GM19025 (cell line): ENCODE results near the gene ANKRD44.
"Not testable (repeated sequence)": the region's sequence is repeated elsewhere in the genome, so short reads cannot be mapped to it uniquely, and the experiment has no call there.

ENCODE experiments used
- ATAC-seq: cut with Tn5 transposase; IDR thresholded peaks from one replicate; pipeline ENCODE4 v1.9.1; 2021; ENCODE audit warnings: mild to moderate bottlenecking, low read depth, moderate library complexity; ENCODE audit not compliant: unreplicated experiment

The ANKRD44 gene

DNA sequence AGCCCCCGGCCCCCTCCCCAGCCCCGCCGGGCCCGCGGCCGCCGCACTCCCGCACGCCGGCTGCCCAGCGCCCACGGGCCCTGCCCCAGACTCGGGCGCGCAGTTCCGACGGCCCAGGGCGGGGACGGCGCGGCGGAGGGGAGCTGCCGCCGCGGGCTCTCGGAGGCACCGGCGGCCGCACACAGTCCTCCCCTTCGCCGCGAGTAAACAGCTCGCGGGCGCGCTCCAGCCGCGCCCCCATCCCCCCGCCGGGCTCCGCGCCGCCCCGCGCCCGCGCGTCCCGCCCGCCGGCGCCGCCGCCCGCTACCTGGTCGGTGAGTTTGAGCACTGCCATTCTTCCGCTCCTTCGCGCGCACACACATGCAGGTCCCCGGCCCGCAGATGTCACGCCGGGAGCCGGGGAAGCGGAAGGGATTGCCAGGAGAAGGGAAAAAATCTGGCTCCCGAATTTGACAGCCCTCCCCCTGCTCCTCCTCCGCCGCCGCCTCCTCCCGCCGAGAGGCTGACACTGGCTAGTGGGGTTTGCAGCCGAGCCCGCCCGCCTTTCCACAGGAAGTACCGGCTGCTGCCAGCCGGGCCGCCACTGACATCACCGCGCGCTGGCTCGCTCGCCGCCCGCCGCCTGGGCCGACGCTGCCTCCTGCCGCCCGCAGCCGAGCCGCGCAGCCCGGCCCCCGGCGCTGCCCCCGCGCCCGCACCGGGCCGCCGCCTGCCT is at the start of gene ANKRD44:
ANKRD44 (minus strand) TSS at position 510 of the 715 bp plus-strand sequence; CDS start at position 334, 176 bp downstream.
- ATAC-seq, result peak; percentile 70

DNA sequence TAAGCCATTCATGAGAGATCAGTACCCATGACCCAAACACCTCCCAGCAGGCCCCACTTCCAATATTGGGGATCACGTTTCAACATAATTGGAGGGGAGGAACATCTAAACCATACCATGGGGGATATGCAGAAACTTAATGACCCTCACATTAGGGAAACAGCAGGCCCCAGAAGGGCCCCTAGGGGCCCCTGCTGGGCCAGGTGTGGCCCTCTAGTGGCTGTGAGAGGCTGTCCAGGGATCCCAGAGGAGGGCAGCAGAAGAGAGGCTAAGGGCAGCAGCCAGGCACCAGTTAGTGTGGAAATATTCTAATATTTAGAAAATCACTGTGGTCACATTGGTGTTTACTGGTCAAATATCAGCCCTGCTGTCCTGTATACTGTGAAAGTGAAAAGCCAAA is 49.3 kb upstream of the ANKRD44 start:
- ATAC-seq, result no peak

DNA sequence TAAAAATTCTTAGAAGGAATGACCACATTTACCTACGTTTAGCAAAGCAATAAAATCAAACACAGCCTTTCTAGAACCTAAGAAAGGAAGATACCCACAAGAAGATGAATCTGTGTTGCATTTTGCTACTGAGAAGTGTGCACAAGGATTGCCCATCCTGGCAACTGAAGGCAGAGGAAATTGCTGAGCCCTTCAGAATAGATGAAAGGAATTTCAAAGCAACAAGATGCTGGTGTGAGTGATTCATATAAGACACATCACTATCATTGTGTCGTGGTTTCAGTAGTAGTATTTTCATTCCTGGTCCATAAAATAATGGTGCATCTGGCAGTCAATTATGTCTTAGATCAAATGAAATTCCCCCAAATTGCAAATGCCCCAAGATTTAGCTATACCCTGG is 48.4 kb upstream of the ANKRD44 start:
- no peak for ATAC-seq

DNA sequence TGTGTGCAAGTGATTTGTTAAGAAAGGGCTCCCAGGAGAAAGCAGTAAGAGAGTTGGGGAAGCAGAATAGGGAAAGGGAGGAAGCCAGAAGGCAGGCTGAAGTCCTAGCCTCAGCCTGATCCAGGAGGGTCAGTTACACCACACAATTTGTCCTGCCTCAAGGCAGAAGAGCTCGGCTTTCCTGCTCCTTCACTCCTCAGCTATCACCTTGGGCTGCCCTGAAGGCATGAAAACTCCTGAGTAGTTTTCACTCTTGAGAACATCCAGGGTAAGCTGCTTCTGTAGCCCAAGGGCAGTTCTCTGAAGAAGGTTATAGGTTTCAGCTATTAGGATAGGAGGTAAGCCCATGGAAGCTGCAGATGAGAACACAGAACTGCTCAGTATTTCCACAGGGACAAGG is 47.4 kb upstream of the ANKRD44 start:
- no peak for ATAC-seq

DNA sequence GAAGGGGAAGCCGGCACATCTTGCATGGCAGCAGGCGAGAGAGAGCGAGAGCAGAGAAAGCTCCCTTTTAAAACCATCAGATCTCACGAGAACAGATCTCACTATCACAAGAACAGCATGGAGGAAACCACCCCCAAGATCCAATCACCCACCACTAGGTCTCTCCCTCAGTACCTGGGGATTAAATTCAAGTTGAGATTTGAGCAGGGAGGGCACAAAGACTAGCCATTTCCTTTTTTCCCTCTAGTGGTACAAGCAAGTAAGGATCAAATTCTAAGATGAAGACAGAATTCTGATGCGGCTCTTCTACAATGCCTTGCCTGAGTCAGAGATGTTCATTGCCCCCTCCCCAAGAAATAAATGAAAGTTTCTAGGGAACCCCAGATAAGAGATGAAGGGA is 45.6 kb upstream of the ANKRD44 start:
- ATAC-seq, result no peak

DNA sequence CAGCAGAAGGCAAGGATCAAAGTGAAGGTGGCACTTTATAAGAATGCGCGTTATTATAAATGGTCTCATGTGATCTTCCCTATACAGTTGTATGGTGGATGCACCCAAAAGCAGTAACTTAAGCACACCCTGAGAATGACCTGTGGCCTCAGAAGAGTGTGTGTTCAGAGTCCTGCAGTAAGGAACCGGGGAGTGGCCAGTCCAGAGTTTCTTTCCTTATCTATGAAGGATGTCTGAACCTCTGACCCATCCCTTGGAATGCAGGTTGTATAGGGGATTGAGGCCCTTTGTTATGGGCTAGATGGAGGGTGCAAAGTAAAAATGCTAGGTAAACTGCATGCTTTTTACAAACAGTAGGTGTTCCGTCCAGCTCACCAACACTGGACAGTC is 43.6 kb upstream of the ANKRD44 start:
- ATAC-seq, result no peak

DNA sequence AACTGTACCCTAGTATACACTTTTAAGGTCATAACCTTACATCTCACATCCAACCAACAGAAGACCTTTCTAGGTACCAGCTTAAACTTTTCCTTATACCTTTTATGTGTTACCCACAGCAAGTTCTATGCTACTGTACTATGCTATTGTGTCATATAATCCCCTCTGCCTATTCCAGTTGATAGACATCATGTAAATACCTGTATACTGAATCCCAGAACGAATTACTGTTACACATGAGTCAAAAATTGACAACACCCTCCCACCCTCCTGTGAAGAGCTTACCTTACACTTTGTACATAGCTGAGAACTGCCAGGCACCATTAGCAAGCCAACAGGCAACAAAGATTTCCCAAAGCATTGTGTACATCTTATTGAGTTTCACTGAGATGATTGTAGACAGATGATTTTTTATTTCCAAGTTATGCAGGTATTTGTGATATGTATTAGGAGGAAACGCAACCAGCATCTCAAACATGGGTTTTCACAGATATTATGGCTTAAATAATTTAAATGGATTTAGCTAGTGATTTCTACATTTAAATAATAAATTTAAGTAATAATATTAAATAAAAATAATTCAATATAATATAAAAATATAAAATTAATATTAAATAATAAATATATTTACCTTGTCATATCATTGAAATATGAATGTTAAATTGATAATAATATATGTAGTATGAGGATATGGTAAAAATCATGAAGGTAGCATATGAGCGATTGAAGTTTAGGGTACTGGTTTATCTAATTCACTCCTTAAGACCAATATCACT is 43.0 kb upstream of the ANKRD44 start:
- no peak for ATAC-seq

DNA sequence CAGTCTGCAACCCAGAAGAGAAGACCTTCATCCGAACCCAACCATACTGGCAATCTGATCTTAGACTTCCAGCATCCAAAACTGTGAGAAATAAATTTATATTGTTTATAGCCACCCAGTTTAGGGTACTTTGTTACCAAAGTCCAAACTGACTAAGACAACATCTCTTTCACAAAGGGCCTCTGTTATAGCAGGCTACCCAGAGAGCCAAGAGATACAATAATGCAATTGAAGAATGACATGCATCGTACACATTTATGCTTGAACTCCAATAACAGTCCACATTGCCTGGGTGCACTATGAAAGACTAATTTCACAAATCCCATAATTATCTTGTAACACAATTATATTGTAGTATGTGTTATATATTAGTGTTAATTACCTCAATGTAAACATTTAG is 39.1 kb upstream of the ANKRD44 start:
- ATAC-seq, result no peak

DNA sequence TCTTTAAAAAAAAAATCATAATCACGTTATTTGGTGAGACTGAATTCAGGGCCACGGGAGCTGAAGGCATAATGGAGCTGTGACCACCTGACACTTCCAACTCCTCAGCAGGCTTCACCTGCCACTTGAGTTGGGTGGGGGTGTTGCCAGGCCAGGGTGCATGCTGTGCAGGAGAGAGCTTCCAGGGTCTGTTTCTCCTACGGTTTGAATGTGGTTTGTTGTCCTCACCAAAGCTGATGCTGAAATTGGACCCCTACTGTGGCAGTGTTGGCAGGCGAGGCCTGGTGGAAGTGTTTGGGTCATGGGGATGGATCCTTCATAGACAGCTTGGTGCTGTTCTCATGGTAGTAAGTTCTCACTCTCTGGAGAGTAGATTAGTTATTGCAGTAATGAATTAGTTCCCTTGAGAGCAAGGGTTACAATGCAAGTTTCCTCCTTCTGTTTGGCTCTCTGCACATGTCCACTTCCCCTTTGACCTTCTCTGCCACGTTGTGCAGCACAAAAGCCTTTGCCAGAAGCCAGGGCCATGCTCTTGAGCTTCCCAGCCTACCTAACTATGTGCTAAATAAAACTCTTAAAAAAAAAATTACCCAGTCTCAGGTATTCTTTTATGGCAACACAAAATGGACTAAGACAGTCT is 38.3 kb upstream of the ANKRD44 start:
- no peak for ATAC-seq

DNA sequence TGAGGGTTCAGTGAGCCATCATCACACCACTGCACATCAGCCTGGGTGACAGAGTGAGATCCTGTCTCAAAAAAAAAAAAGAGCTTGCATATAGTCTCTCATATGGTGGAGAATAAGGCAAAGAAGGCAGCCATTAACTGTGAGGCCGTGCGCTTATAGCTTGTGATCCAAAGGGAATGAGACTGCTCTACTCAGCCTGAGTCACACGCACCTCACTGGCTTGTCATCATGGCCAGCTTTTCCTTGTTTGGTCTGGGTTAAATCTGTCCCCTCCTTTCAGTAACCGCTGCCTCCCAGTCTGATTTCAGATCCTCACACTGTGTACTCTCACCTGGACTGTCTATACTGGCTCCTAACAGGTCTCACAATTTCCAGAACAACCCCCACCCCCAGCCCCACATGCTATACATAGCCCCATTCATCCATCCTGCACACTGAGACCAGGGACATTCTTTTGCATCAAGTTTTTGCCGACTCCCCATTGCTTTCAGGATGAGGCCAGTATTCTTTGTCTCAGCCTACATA is 35.3 kb upstream of the ANKRD44 start:
- no peak for ATAC-seq

DNA sequence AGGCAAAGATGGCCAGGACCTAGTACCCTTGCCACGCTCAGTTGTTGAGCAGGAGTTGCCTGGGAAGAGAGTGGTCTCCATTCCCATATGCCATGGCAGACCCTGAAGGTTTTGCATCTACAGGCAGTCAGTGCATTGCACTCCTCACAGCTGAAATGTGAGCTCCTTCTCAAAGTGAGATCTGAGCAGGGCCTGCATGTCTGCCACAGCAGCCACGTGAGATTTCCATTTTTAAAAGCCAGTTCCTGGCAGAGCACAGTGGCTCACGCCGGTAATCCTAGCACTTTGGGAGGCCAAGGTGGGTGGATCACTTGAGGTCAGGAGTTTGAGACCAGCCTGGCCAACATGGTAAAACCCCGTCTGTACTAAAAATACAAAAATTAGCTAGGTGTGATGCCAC is 33.4 kb upstream of the ANKRD44 start:
- not testable (repeated sequence) for ATAC-seq

DNA sequence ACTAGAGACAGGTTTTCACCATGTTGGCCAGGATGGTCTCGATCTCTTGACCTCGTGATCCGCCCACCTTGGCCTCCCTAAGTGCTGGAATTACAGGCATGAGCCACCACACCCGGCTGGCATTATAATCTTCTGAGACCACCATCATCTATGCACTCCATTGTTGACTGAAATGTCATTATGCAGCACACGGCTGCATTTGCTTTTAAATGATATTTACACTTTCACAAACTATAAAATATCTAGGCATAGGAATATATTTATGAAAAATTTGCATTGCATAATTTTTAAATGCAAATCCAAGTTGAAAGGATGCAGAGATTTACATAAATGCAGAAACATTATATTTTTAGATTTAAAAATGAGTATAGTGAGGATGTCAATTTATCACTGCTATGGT is 30.0 kb upstream of the ANKRD44 start:
- no peak for ATAC-seq

DNA sequence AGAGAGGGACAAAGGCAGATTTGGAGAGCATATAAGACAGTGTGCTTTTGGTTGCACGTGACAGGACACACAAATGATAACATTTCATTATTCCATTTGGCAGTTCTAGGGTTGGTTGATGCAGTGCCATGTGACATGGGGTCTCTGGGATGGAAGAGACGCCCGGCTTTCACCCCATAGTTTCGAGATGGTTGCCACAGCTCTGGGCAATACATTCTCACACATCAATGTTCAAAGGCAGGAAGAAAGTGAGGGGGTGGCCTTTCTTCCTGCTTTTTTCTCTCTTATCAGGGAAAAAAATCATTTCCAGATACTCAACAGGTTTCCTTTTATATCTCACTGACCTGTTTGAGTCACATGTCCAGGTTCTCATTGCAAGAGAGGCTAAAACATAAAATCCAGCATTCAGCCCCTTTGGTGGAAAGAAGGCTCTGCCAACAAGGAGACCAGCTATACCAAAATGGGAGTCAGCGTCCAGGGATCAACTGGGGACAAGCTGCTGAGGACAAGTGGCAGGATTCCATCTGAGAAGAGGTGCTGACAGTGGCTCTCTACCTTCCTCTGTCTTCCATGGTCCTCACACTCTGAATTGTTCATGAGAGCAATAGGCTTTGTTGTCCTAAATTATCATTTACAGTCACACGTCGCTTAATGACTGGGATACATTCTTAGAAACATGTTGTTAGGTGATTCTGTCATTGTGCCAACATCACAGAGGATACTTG is 29.1 kb upstream of the ANKRD44 start:
- ATAC-seq, result no peak

DNA sequence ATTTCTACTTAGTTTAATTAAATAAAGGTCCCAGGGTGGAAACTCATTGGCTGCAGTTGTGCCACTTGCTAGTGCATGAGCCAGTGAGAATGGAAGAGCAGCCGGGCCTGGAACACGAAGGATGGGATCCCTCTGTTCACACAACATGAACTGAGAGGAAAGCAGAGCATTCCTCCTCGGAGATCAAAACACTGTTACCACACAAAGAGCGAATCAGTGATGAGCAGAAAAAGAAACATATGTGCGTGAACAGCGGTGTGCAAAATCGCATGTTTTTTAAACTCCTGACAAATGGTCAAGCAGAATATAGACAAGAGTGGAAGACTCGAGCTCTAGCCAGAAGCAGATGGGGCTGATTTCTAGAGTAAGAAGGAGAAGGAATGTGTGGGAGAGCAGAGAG is 28.4 kb upstream of the ANKRD44 start:
- ATAC-seq, result no peak

DNA sequence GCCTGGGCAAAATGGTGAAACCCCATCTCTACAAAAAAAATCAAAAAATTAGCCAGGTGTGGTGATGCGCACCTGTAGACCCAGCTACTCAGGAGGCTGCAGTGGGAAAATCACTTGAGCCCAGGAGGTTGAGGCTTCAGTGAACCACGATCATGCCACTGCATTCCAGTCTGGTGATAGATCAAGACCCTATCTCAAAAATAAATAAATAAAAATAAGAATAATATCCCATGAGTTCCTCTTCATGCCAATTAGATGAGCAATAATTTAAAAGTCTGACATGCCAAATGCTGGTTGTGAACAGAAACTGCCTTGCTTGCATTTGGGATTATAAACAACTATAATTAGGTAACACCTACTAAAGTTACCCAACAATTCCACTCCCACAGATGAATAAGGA is 22.1 kb upstream of the ANKRD44 start:
- ATAC-seq, result no peak

DNA sequence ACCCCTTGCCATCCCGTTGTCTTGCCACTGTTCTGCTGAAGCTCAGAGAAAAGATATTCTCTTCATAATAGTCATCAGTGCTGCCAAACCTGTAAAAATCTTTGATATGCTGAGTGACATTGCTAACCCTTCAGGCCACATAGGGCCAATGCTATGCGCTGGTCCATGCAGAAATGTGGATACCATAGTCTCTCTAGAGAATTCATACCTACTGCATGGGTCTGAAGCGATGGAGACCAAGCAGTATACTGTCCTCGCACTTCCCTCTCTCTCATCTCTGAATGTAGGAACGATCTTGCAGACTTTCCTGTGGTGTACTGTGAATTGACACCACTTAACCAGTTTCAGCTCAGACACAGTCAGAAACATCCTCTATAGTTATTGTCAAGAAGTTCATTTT is 17.9 kb upstream of the ANKRD44 start:
- no peak for ATAC-seq

DNA sequence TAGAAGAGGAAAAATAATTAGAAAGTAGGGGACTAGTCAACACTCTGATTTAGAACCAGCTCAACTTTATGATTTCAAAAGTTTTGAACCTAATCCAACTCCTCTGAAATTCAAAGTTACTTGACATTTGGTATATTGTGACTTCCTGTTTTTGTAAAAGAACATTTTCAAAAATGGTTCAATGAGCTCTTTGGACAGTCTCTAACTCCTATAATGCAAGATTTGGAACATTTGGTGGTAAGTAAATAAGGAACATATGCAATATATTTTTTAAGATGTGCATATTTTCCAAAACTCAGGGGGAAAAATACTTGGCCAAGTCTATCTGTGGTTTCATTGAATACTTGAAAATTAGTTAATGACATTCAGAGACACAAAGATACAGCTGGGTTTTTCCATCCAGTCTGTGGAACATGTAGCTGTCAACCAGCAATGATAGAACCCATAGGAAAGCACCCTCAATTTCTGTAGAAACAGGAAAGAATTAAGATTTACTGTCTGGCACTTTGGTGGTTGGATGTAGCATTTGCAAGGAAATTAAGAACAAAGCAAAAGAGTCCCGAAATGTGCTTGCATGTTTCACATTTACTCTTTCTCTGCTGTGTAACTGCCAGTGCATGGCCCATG is 17.0 kb upstream of the ANKRD44 start:
- ATAC-seq, result no peak

DNA sequence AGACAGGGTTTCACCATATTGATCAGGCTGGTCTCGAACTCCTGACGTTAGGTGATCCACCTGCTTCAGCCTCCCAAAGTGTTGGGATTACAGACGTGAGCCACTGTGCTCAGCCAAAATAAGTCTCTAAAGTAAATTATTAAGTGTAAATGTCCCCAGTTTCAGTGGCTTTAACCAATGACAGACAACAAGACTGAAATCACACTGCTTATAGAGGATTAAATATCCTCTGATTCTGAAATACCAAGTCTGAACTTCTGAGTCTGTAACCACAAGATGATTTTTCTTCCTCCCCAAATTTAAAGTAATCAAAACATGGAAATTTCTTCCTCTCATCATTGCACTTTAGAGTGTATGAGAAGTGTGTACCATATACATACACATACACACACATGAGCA is 16.5 kb upstream of the ANKRD44 start:
- no peak for ATAC-seq

DNA sequence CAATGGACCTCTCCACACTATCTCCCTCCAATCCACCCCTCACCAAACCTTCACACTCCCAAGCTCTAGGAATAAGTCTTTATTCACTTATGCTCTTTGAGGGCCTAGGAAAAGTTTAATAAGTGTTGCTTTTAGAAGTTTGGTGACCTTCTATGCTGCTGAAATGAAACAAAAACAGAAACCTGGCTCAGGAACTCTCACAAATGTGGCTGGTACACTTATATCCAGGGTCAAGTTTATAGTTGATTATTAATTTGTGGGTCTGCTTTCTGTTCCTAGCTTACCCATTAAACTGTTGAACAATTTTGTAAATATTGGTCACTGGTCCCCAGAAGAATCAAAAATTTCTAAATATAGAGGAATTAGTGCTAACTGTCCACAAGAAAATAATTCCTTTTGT is 14.2 kb upstream of the ANKRD44 start:
- ATAC-seq, result peak; percentile 91
